HG02623 (cell line): ENCODE data around the gene OPA3.

Source experiments
- ATAC-seq: cut with Tn5 transposase; IDR thresholded peaks from one replicate; pipeline ENCODE4 v1.9.1; 2021; ENCODE audit warnings: moderate library complexity; ENCODE audit not compliant: unreplicated experiment

The OPA3 gene

GRCh38 chr19:45505996-45506245 lies 78.7 kb downstream of the OPA3 start:
- ATAC-seq, result no peak

GRCh38 chr19:45505151-45505995 lies 79.2 kb downstream of the OPA3 start:
- ATAC-seq, result no peak

- no peak for ATAC-seq
Measured at GRCh38 chr19:45503909-45504308, 80.7 kb downstream of the OPA3 start.

- no peak for ATAC-seq
Measured at GRCh38 chr19:45502111-45502510, 82.5 kb downstream of the OPA3 start.

- no peak for ATAC-seq
Measured at GRCh38 chr19:45501730-45502014, 82.9 kb downstream of the OPA3 start.

GRCh38 chr19:45500918-45501729 lies 83.5 kb downstream of the OPA3 start:
- no peak for ATAC-seq

GRCh38 chr19:45499196-45500180 lies 85.1 kb downstream of the OPA3 start:
- no peak for ATAC-seq

GRCh38 chr19:45498411-45499195 lies 86.0 kb downstream of the OPA3 start, which contains the start of gene PPM1N:
Gene PPM1N (plus strand): TSS chr19:45498443. CDS start chr19:45498473, 30 bp downstream.
- ATAC-seq, result no peak

- no peak for ATAC-seq
Measured at GRCh38 chr19:45497791-45498190, 86.8 kb downstream of the OPA3 start.

GRCh38 chr19:45496349-45496953 lies 88.2 kb downstream of the OPA3 start:
- ATAC-seq, result peak; percentile 2

- ATAC-seq, result no peak
Measured at GRCh38 chr19:45495178-45495577, 89.4 kb downstream of the OPA3 start.

GRCh38 chr19:45494261-45494916 lies 90.2 kb downstream of the OPA3 start:
- no peak for ATAC-seq

GRCh38 chr19:45492627-45493470 lies 91.8 kb downstream of the OPA3 start:
- no peak for ATAC-seq

GRCh38 chr19:45492137-45492626 lies 92.4 kb downstream of the OPA3 start:
- no peak for ATAC-seq

GRCh38 chr19:45489216-45489855 lies 95.3 kb downstream of the OPA3 start:
- no peak for ATAC-seq

GRCh38 chr19:45488708-45489107 lies 95.9 kb downstream of the OPA3 start:
- ATAC-seq, result no peak

- ATAC-seq, result peak; percentile 87
Measured at GRCh38 chr19:45485305-45486077, 99.1 kb downstream of the OPA3 start.
